ENCODE measurements around the gene AKAP6. TPM values are rescaled to one million over a fixed set of nuclear protein-coding genes. Genes with fewer than 3 reads are reported as not detected.
A peak's percentile ranks its signal among the peaks of the same experiment; 100 is the strongest.

The AKAP6 gene
- total and polyA plus RNA-seq, 4 donors: 0.42 to 3.2 (median 1.7) TPM

GRCh38 chr14:32620303-32620702 lies 291.2 kb downstream of the AKAP6 start:
- no peak for DNase-seq (ENCODE audit: low spot score)
- H3K9me3 ChIP-seq (ENCODE audit: control insufficient read depth in 4 of 4, low read length in 3 of 4): no peaks in the 10 kb centered on the region
- H3K9ac ChIP-seq (ENCODE audit: low read depth in 1 of 2, low read length in 2 of 2): no peak overlapping the region
- peaks cover 0 to 4% (median 1%) of the 10 kb centered on the region in 4 donors for H3K4me1 ChIP-seq (ENCODE audit: control insufficient read depth in 4 of 4, insufficient read depth in 4 of 4, low read length in 3 of 4)
- no peaks in the 10 kb centered on the region for H3K36me3 ChIP-seq (ENCODE audit: control insufficient read depth in 4 of 4, insufficient read depth in 3 of 4, low read depth in 1 of 4, low read length in 3 of 4)
- H3K4me3 ChIP-seq (ENCODE audit: low read depth in 1 of 3, low read length in 3 of 3): no peak overlapping the region
- no peak overlapping the region for H3K27ac ChIP-seq (ENCODE audit: low read depth in 1 of 2, low read length in 2 of 2)
- no peaks in the 10 kb centered on the region for H3K27me3 ChIP-seq (ENCODE audit: control insufficient read depth in 4 of 4, insufficient read depth in 4 of 4, low read length in 3 of 4)
- TF ChIP-seq REST (IDR thresholded peaks at IDR 0.05) (no peak), NR2F2 (IDR thresholded peaks at IDR 0.05) (no peak), MAX (IDR thresholded peaks at IDR 0.05) (no peak), HNF4G (IDR thresholded peaks at IDR 0.05) (no peak), HNF4A (conservative IDR thresholded peaks at IDR 0.05) (no peak), EGR1 (IDR thresholded peaks at IDR 0.05; ENCODE audit: low read depth in 2 of 2) (no peak), CTCF (IDR thresholded peaks at IDR 0.05; ENCODE audit: low read depth, low read length, missing input control) (no peak), ATF3 (IDR thresholded peaks at IDR 0.05) (no peak), YY1 (IDR thresholded peaks at IDR 0.05) (no peak), ZBTB33 (IDR thresholded peaks at IDR 0.05) (no peak), FOXA1 (IDR thresholded peaks at IDR 0.05) (no peak), FOXA2 (IDR thresholded peaks at IDR 0.05) (no peak), RXRA (IDR thresholded peaks at IDR 0.05) (no peak)
- WGBS: 94% methylated on average over 2 of the region's 2 CpGs

- no peak overlapping the region for H3K27ac ChIP-seq (ENCODE audit: low read depth in 1 of 2, low read length in 2 of 2)
- no peaks in the 10 kb centered on the region for H3K27me3 ChIP-seq (ENCODE audit: control insufficient read depth in 4 of 4, insufficient read depth in 4 of 4, low read length in 3 of 4)
- no peak for DNase-seq (ENCODE audit: low spot score)
- H3K4me1 ChIP-seq (ENCODE audit: control insufficient read depth in 4 of 4, insufficient read depth in 4 of 4, low read length in 3 of 4): peaks cover 0 to 4% (median 1%) of the 10 kb centered on the region in 4 donors
- 71% methylated on average over 1 of the region's 1 CpG for WGBS
- no peaks in the 10 kb centered on the region for H3K36me3 ChIP-seq (ENCODE audit: control insufficient read depth in 4 of 4, insufficient read depth in 3 of 4, low read depth in 1 of 4, low read length in 3 of 4)
- H3K9ac ChIP-seq (ENCODE audit: low read depth in 1 of 2, low read length in 2 of 2): no peak overlapping the region
- H3K4me3 ChIP-seq (ENCODE audit: low read depth in 1 of 3, low read length in 3 of 3): no peak overlapping the region
- TF ChIP-seq CTCF (IDR thresholded peaks at IDR 0.05; ENCODE audit: low read depth, low read length, missing input control) (no peak), EGR1 (IDR thresholded peaks at IDR 0.05; ENCODE audit: low read depth in 2 of 2) (no peak), HNF4A (conservative IDR thresholded peaks at IDR 0.05) (peak in 1 of 2 donors; percentile 6), RAD21 (IDR thresholded peaks at IDR 0.05) (no peak), HNF4G (IDR thresholded peaks at IDR 0.05) (no peak), FOXA2 (IDR thresholded peaks at IDR 0.05) (no peak), NR2F2 (IDR thresholded peaks at IDR 0.05) (no peak), YY1 (IDR thresholded peaks at IDR 0.05) (peak; percentile 17), TAF1 (conservative IDR thresholded peaks at IDR 0.05) (no peak), SP1 (IDR thresholded peaks at IDR 0.05) (no peak), REST (IDR thresholded peaks at IDR 0.05) (no peak), JUND (IDR thresholded peaks at IDR 0.05) (no peak)
- H3K9me3 ChIP-seq (ENCODE audit: control insufficient read depth in 4 of 4, low read length in 3 of 4): no peaks in the 10 kb centered on the region
Observed at GRCh38 chr14:32620724-32621123, 291.6 kb downstream of the AKAP6 start.
